Measurements from ENCODE around the gene SLC7A5.

GRCh38 chr16:87846705-87847466 lies 22.4 kb downstream of the SLC7A5 start:
- TF ChIP-seq CTCF (IDR thresholded peaks at IDR 0.05) = no peak
- TF ChIP-seq POLR2A (IDR thresholded peaks at IDR 0.05) = no peak
- no peak for TF ChIP-seq POLR2AphosphoS5 (IDR thresholded peaks at IDR 0.05)

All from transverse colon (tissue), 4 donors.